ENCODE results near the gene FAM120A. TPM values are rescaled to one million over a fixed set of nuclear protein-coding genes. Genes with fewer than 3 reads are reported as not detected.

Gene FAM120A
- total RNA-seq, 3 donors from 2014 or later: 168 to 215 (median 209) TPM

DNA sequence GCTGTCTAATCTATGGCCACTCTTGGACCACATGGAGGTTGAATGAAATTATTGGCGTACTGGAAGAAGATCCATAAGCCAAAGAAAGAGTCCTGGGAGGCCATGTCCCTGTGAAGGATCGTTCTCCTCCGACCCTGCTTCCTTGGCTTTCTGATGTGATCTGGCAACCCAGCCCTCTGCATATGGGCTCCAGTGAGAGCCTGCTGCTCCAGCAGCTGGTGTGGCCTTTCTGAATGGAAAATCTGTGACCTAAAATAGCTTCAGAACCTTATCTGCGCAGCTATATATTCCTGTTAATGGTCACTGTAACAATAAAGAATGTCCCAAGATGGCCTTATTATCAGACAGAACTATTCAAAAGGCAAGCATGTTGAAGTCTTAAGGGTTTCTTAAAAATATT is 84.7 kb downstream of the FAM120A start:
- Histone ChIP-seq H3K4me1 (ENCODE audit: low read depth) (no peaks in the 10 kb centered on the region), H3K36me3 (ENCODE audit: low read depth) (no peaks in the 10 kb centered on the region), H3K4me3 (no peak overlapping the region), H3K9me3 (no peaks in the 10 kb centered on the region)
- no peak for DNase-seq
- intact Hi-C loops (cut with DNase I, micrococcal nuclease): no loop called here
- TF ChIP-seq CTCF (IDR thresholded peaks at IDR 0.05): no peak
- ATAC-seq: no peak

GRCh38 chr9:93536874-93537273 is 85.4 kb downstream of the FAM120A start:
- Histone ChIP-seq H3K4me1 (ENCODE audit: low read depth) (no peaks in the 10 kb centered on the region), H3K4me3 (no peak overlapping the region), H3K9me3 (no peaks in the 10 kb centered on the region), H3K36me3 (ENCODE audit: low read depth) (no peaks in the 10 kb centered on the region)
- intact Hi-C loops (cut with DNase I, micrococcal nuclease): no loop called here
- TF ChIP-seq CTCF (IDR thresholded peaks at IDR 0.05): no peak
- ATAC-seq (peak; percentile 18), DNase-seq (no peak)

DNA sequence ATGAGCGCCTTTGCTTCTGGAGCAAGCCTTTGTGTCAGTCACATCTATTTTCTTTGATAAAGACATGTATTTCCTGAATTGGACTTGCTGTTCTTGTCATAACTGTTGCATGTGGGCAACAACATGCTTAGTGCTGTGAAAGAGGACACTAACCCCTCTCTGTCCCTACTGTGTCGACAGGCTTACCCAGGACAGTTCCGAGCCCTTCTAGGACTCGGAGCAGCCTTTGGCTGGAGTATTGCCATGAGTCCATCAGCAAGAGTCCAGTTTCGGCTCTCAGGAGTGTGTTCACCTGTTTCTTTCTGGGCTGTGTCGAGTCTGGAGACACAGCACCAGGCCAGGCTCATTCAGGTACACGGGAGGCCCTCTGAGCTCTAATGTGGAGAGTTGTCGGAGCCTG is 88.8 kb downstream of the FAM120A start:
- Histone ChIP-seq H3K4me3 (no peak overlapping the region), H3K4me1 (ENCODE audit: low read depth) (no peaks in the 10 kb centered on the region), H3K36me3 (ENCODE audit: low read depth) (no peaks in the 10 kb centered on the region), H3K9me3 (no peaks in the 10 kb centered on the region)
- intact Hi-C loops (cut with DNase I, micrococcal nuclease): no loop called here
- no peak for TF ChIP-seq CTCF (IDR thresholded peaks at IDR 0.05)
- DNase-seq (no peak), ATAC-seq (no peak)

DNA sequence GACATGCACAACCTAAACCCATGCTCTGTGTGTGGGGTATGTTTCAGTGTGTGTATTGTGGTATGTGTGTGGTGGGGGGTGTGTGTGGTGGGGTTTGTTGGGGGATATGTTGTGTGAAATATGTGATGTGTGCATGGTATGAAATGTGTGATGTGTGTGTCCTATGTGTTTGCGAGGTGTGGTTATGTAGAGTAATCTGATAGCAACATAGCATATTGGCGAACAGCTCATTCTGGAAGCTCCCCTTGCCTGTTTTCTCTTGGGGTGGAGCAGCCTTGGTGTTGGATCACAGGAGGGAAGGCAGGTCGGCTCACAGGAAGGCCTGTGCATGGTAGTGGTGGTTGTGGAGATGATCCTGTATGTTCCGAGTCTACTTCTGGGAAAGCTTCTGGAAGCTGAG is 89.5 kb downstream of the FAM120A start:
- Histone ChIP-seq H3K4me3 (no peak overlapping the region), H3K36me3 (ENCODE audit: low read depth) (no peaks in the 10 kb centered on the region), H3K9me3 (no peaks in the 10 kb centered on the region), H3K4me1 (ENCODE audit: low read depth) (no peaks in the 10 kb centered on the region)
- no peak for DNase-seq
- no peak for TF ChIP-seq CTCF (IDR thresholded peaks at IDR 0.05)
- intact Hi-C loops (cut with DNase I, micrococcal nuclease): no loop called here
- no peak for ATAC-seq

DNA sequence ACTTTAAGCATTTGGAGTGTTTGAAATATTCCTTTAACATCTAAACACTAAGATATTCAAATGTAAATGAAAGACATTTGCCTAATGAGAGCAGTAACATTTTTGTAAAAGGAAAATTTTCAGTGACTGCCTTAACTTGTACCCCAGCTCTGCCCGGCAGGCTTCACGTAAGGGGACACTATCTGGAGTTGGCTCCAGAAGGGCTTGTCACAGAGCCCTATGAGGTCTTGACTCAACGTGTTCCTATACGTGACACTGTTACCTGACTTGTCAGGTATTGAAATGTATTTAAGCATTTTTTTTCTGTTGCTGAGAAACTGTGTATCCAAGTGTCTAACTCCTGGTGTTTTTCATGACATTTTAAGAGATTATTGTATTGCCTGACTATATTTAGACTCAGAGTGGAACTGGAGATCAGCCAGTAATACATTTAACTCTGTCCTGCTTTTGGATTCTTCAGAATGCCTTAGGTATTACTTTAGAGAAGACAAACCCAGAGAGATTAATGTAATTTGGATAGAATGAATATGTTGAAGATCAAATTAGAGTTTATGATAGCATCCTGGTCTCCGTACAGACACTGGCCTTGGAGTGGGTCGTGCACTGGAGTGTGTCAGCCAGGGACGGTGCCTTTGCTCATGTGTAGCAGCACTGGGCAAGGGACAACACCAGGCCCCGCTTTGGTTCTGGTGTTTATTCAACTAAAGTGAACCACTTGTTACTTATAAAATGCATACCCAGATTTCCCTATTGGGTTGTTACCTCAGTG is 90.3 kb downstream of the FAM120A start:
- H3K4me1 ChIP-seq (ENCODE audit: low read depth): no peaks in the 10 kb centered on the region
- no peaks in the 10 kb centered on the region for H3K36me3 ChIP-seq (ENCODE audit: low read depth)
- DNase-seq (no peak), ATAC-seq (no peak)
- H3K9me3 ChIP-seq: no peaks in the 10 kb centered on the region
- intact Hi-C loops (cut with DNase I, micrococcal nuclease): no loop called here
- TF ChIP-seq CTCF (IDR thresholded peaks at IDR 0.05): no peak
- no peak overlapping the region for H3K4me3 ChIP-seq

All from mucosa of descending colon (tissue), 3 donors.